Left lung (tissue), 10 donors: ENCODE results near the gene PDXK. TPM values are rescaled to one million over a fixed set of nuclear protein-coding genes. Genes with fewer than 3 reads are reported as not detected.
A peak's percentile ranks its signal among the peaks of the same experiment; 100 is the strongest.

Source experiments
- ATAC-seq: fragments of 200-7000 bp; cut with Tn5 transposase; one replicate; pipeline ENCODE4 v1.9.1; 2020; ENCODE audit warnings: moderate library complexity
- DNase-seq, 4 donors: peaks; one replicate each; pipeline ENCODE4 v3.0.0-alpha.2; 2013 to 2020
- H3K27ac ChIP-seq, 2 donors: fragments of 200-600 bp; sonication (generic) in 1 of 2; one replicate each; pipeline versions ENCODE4 v1.5.0 to v1.8.0; 2020 to 2021
- H3K27me3 ChIP-seq, 2 donors: fragments of 200-600 bp; sonication (generic) in 1 of 2; one replicate each; pipeline versions ENCODE4 v1.5.0 to v1.8.0; 2020 to 2021
- H3K36me3 ChIP-seq, 2 donors: fragments of 200-600 bp; sonication (generic) in 1 of 2; one replicate each; pipeline versions ENCODE4 v1.5.0 to v1.8.0; 2020 to 2021
- H3K4me1 ChIP-seq, 2 donors: fragments of 200-600 bp; one replicate each; pipeline ENCODE4 v1.8.0; 2021
- H3K4me3 ChIP-seq, 2 donors: fragments of 200-600 bp; sonication (generic) in 1 of 2; one replicate each; pipeline versions ENCODE4 v1.5.0 to v1.8.0; 2020 to 2021; ENCODE audit warnings: mild to moderate bottlenecking in 1 of 2
- H3K9me3 ChIP-seq, 2 donors: fragments of 200-600 bp; sonication (generic) in 1 of 2; one replicate each; pipeline versions ENCODE4 v1.5.0 to v1.8.0; 2020 to 2021
- CTCF ChIP-seq, 2 donors: fragments of 200-600 bp; sonication (generic) in 1 of 2; IDR thresholded peaks; one replicate each; pipeline versions ENCODE4 v1.5.0 to v1.8.0; 2021; ENCODE audit warnings: antibody characterized with exemption in 2 of 2
- intact Hi-C, 2 donors: fragments of 100-400 bp; cut with DNase I; formaldehyde crosslinking; loops; one replicate each; pipeline versions ENCODE4 v1.11.2 to v1.14.2; 2022
- polyA plus RNA-seq, 6 donors: library from polyadenylated mRNA; unstranded; fragments of 120-200 nt; gene quantifications; one replicate each; pipeline ENCODE4 v1.2.1, GENCODE V29; 2013; ENCODE audit not compliant: insufficient read length in 6 of 6
- total RNA-seq, 2 donors: library from RNA; stranded (reverse); fragmentation: NEBNext Ultra II Directional; extraction: Animal tissue kit (Norgen Biotek cat#: 25700); gene quantifications; one replicate each; pipeline ENCODE4 v1.2.1, GENCODE V29; 2021
- donor health status: DM: no; HTN: yes; CAD: no.
- donor health status: DM: no; HTN: no; CAD: no.

The PDXK gene
- total and polyA plus RNA-seq, 8 donors, result 36.9 to 305 (median 43.9) TPM

- ATAC-seq (no peak), DNase-seq (peak in 1 of 4 donors; percentile 60)
- Histone ChIP-seq H3K4me1 (peaks cover 0 to 14% of the 10 kb centered on the region in 2 donors), H3K36me3 (no peaks in the 10 kb centered on the region), H3K27ac (no peak overlapping the region), H3K4me3 (no peak overlapping the region), H3K9me3 (no peaks in the 10 kb centered on the region), H3K27me3 (peaks cover 0 to 8% of the 10 kb centered on the region in 2 donors)
- intact Hi-C loops, result no loop called here
- no peak for TF ChIP-seq CTCF (IDR thresholded peaks at IDR 0.05)
These were observed 16.8 kb upstream of the PDXK start for GRCh38 chr21:43701936-43702784.

GRCh38 chr21:43702785-43703034 lies 16.2 kb upstream of the PDXK start:
- Histone ChIP-seq H3K36me3 (no peaks in the 10 kb centered on the region), H3K27me3 (peaks cover 0 to 8% of the 10 kb centered on the region in 2 donors), H3K9me3 (no peaks in the 10 kb centered on the region), H3K4me3 (no peak overlapping the region), H3K4me1 (peaks cover 0 to 14% of the 10 kb centered on the region in 2 donors), H3K27ac (no peak overlapping the region)
- DNase-seq, result no peak
- TF ChIP-seq CTCF (IDR thresholded peaks at IDR 0.05), result no peak
- no peak for ATAC-seq
- intact Hi-C loops, result no loop called here

- H3K27ac ChIP-seq, result no peak overlapping the region
These were observed 15.7 kb upstream of the PDXK start for GRCh38 chr21:43703035-43703880.

GRCh38 chr21:43707462-43707861 lies 11.5 kb upstream of the PDXK start:
- peaks cover 0 to 3% of the 10 kb centered on the region in 2 donors for H3K9me3 ChIP-seq
- H3K36me3 ChIP-seq, result no peaks in the 10 kb centered on the region
- no peak overlapping the region for H3K4me3 ChIP-seq
- TF ChIP-seq CTCF (IDR thresholded peaks at IDR 0.05), result no peak
- no peak overlapping the region for H3K27ac ChIP-seq
- DNase-seq, result no peak
- peaks cover 0 to 1% of the 10 kb centered on the region in 2 donors for H3K27me3 ChIP-seq
- no peak for ATAC-seq
- H3K4me1 ChIP-seq, result peaks cover 4 to 20% of the 10 kb centered on the region in 2 donors
- intact Hi-C loops, result no loop called here

More at GRCh38 chr21:43703035-43703880, 15.7 kb upstream of the PDXK start:
- H3K36me3 ChIP-seq, result no peaks in the 10 kb centered on the region
- H3K27me3 ChIP-seq, result peaks cover 0 to 8% of the 10 kb centered on the region in 2 donors
- no peak overlapping the region for H3K4me3 ChIP-seq
- no peak for TF ChIP-seq CTCF (IDR thresholded peaks at IDR 0.05)
- intact Hi-C loops, result no loop called here
- DNase-seq (peak in 3 of 4 donors; percentile 41 to 80 (median 67)), ATAC-seq (peak; percentile 71)
- no peaks in the 10 kb centered on the region for H3K9me3 ChIP-seq
- H3K4me1 ChIP-seq, result peaks cover 0 to 14% of the 10 kb centered on the region in 2 donors
